HepG2 (cell line): ENCODE results near the gene FRAS1. TPM values are rescaled to one million over a fixed set of nuclear protein-coding genes. Genes with fewer than 3 reads are reported as not detected.

Source experiments
- ATAC-seq: fragments of 200-7000 bp; cut with Tn5 transposase; 3 replicates; pipeline ENCODE4 v1.9.1; 2020; ENCODE audit warnings: mild to moderate bottlenecking, moderate library complexity
- BruUV-seq: library from RNA; stranded (reverse); fragments of 400-500 nt; replicated peaks from 2 replicates; lab custom pipeline; 2021; lab: Mats Ljungman, UMichigan
- CTCF ChIA-PET: fragments of 300-600 bp; formaldehyde crosslinking; extraction: SDS; loops from one replicate; lab custom pipeline; 2021; ENCODE audit warnings: low total read pairs, inconsistent platforms, low intra/inter-chr PET ratio; lab: Yijun Ruan, JAX
- POLR2A ChIA-PET: fragments of 350-600 bp; sonication (Branson Sonifier 250); formaldehyde crosslinking; loops from one replicate; lab custom pipeline; 2020; ENCODE audit warnings: antibody characterized with exemption, inconsistent platforms; lab: Yijun Ruan, JAX
- DNase-seq: peaks from one replicate; pipeline ENCODE4 v3.0.0-alpha.2; 2015; ENCODE audit warnings: low spot score
- FAIRE-seq: peaks from 3 replicates; lab custom pipeline; 2011; peaks lifted over from hg19 to GRCh38; lab: Jason Lieb, UNC
- H2AFZ ChIP-seq: one replicate; pipeline ENCODE4 v1.6.1; 2011; ENCODE audit warnings: low read length, inconsistent platforms
- H3K27ac ChIP-seq: fragments of 300-600 bp; 3 replicates; pipeline ENCODE4 v1.8.0; 2011; ENCODE audit warnings: mixed run types, mild to moderate bottlenecking, mixed read lengths, low read length, inconsistent platforms; ENCODE audit not compliant: insufficient read depth; ENCODE audit errors: extremely low read length
- H3K27me3 ChIP-seq, 2 experiments: fragments of 200-600 bp in 1 of 2; 2 replicates in 1 of 2; 3 replicates in 1 of 2; pipeline versions ENCODE4 v1.6.0 to v1.8.0; 2011; ENCODE audit warnings: low read length in 2 of 2, mild to moderate bottlenecking in 2 of 2, moderate library complexity in 2 of 2, inconsistent platforms in 1 of 2; ENCODE audit not compliant: insufficient read depth in 2 of 2, control insufficient read depth in 1 of 2
- H3K36me3 ChIP-seq, 2 experiments: fragments of 200-600 bp in 1 of 2; replicated peaks in 1 of 2; 2 replicates in 1 of 2; 3 replicates in 1 of 2; pipeline versions ENCODE4 v1.5.1 to v1.8.0; 2011; ENCODE audit warnings: low read length in 2 of 2, inconsistent platforms in 1 of 2; ENCODE audit not compliant: insufficient read depth in 2 of 2, control insufficient read depth in 1 of 2
- H3K4me1 ChIP-seq: 2 replicates; pipeline ENCODE4 v1.5.1; 2012; ENCODE audit warnings: low read length, inconsistent platforms; ENCODE audit not compliant: insufficient read depth
- H3K4me2 ChIP-seq: 2 replicates; pipeline ENCODE4 v1.6.0; 2011; ENCODE audit warnings: low read depth, low read length, inconsistent platforms
- H3K4me3 ChIP-seq, 3 experiments: fragments of 200-600 bp in 1 of 3; sonication (generic), shearing (Covaris generic) in 1 of 3; replicated peaks in 1 of 3; 2 replicates each; pipeline ENCODE4 v1.5.1; 2011 to 2016; ENCODE audit warnings: low read length in 3 of 3, inconsistent platforms in 2 of 3, low read depth in 2 of 3, mild to moderate bottlenecking in 2 of 3, control low read depth in 1 of 3, mixed read lengths in 1 of 3; ENCODE audit not compliant: insufficient read depth in 1 of 3
- H3K79me2 ChIP-seq: one replicate; pipeline ENCODE4 v1.6.1; 2011; ENCODE audit warnings: low read length, inconsistent platforms; ENCODE audit not compliant: insufficient read depth
- H3K9ac ChIP-seq: 2 replicates; pipeline ENCODE4 v1.6.0; 2011; ENCODE audit warnings: mild to moderate bottlenecking, low read depth, low read length, inconsistent platforms; ENCODE audit not compliant: insufficient read depth
- H3K9me3 ChIP-seq: 2 replicates; pipeline ENCODE4 v1.5.1; 2012; ENCODE audit warnings: mild to moderate bottlenecking, low read length
- H4K20me1 ChIP-seq: 2 replicates; pipeline ENCODE4 v1.6.0; 2011; ENCODE audit warnings: inconsistent platforms, mild to moderate bottlenecking, low read length, moderate library complexity; ENCODE audit not compliant: insufficient read depth
- KDM1A ChIP-seq: IDR thresholded peaks from 2 replicates; pipeline ENCODE4 v1.6.1; 2016; ENCODE audit warnings: missing compliant biosample characterization
- MAFF ChIP-seq: IDR thresholded peaks from 2 replicates; pipeline ENCODE4 v1.6.1; 2011; ENCODE audit warnings: low read depth, low read length, improper control_type of control experiment
- MAFK ChIP-seq, 2 experiments: IDR thresholded peaks in 1 of 2; conservative IDR thresholded peaks in 1 of 2; 2 replicates each; pipeline ENCODE4 v1.6.1; 2011; ENCODE audit warnings: improper control_type of control experiment in 2 of 2, low read length in 2 of 2
- WGBS: methylation state at CpG from one replicate; pipeline ENCODE4 v1.1.6; 2017; ENCODE audit warnings: low lambda C conversion rate; 5-methylcytosine and 5-hydroxymethylcytosine counted together
- in situ Hi-C: cut with HindIII; loops from 2 replicates; pipeline ENCODE4 v1.10.0; 2017; ENCODE audit warnings: low pct_unique_long_range_greater_than_20kb; ENCODE audit not compliant: extremely low pct_ligation_motif_present
- intact Hi-C: fragments of 100-400 bp; cut with micrococcal nuclease; formaldehyde crosslinking; loops from one replicate; pipeline ENCODE4 v1.10.0; 2022; ENCODE audit not compliant: unreplicated experiment
- polyA plus RNA-seq, 8 experiments: library from polyadenylated mRNA; depleted of rRNA in 3 of 8; stranded (reverse) in 7 of 8; unstranded in 1 of 8; fragments of >200 nt; fragmentation: Illumina TruSeq in 4 of 8; extraction: Trizol in 4 of 8; gene quantifications; 2 replicates each; pipeline versions ENCODE4 v1.2.1 to v1.2.3, GENCODE V29; 2011 to 2016; ENCODE audit warnings: low read depth in 4 of 8, missing spikeins in 1 of 8, mixed read lengths in 1 of 8; ENCODE audit not compliant: insufficient read depth in 1 of 8
- total RNA-seq, 5 experiments: library from RNA; depleted of rRNA; stranded (reverse); fragments of >200 nt; fragmentation: Illumina TruSeq; extraction: Trizol; gene quantifications; 2 replicates each; pipeline ENCODE4 v1.2.3, GENCODE V29; 2016; ENCODE audit warnings: low read depth in 1 of 5
- TF ChIP-seq, protein P1 (sequence below): IDR thresholded peaks from 2 replicates; pipeline ENCODE4 v1.6.1; 2016

FRAS1 gene
- total and polyA plus RNA-seq, 2 of the 13 experiments (the other 11 are each of a cell fraction or from before 2014, with no cell fraction given), result 22.5 to 31.6 TPM

DNA sequence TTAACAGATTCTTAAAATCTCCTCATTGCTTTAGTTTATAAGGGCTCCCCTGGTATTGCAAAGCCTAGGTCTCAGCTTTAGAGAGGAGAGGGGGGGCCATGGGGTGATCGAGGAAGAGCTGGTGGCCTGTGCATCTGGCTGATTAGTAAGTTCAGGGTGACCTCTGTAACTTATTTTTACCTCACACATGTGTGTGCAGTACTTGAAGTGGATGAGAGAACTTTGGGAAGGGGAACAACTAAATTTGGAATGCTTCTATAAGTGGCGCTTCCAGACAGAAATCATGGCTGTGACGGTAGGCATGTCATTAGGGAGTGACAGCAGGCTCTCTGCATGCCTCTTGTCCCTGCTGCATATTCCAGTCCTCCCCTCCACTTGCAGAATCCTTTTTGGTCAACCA, 41.9 kb downstream of the FRAS1 start:
- Histone ChIP-seq H4K20me1 (no peaks in the 10 kb centered on the region; the same call in 1 of the 2 replicates), H3K79me2 (no peaks in the 10 kb centered on the region), H3K27ac (no peak overlapping the region), H2AFZ (no peak overlapping the region), H3K9me3 (no peaks in the 10 kb centered on the region), H3K9ac (no peak overlapping the region), H3K4me1 (no peaks in the 10 kb centered on the region; the same call in 1 of the 2 replicates), H3K36me3 (peaks cover 1 to 8% of the 10 kb centered on the region in 2 experiments; a peak in 1 of 5 replicates), H3K4me3 (no peak overlapping the region), H3K4me2 (no peak overlapping the region), H3K27me3 (no peaks in the 10 kb centered on the region)
- BruUV-seq, result no TSS peak
- in situ Hi-C loops (no loop called here), intact Hi-C loops (no loop called here)
- no peak for DNase-seq
- ChIA-PET POLR2A (no interaction called here), CTCF (no interaction called here)
- WGBS, result 95% methylated on average over 3 of the region's 3 CpGs
- TF ChIP-seq, protein P1, sequence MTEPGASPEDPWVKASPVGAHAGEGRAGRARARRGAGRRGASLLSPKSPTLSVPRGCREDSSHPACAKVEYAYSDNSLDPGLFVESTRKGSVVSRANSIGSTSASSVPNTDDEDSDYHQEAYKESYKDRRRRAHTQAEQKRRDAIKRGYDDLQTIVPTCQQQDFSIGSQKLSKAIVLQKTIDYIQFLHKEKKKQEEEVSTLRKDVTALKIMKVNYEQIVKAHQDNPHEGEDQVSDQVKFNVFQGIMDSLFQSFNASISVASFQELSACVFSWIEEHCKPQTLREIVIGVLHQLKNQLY, result no peak
- no peak for ATAC-seq
- no peak for FAIRE-seq

DNA sequence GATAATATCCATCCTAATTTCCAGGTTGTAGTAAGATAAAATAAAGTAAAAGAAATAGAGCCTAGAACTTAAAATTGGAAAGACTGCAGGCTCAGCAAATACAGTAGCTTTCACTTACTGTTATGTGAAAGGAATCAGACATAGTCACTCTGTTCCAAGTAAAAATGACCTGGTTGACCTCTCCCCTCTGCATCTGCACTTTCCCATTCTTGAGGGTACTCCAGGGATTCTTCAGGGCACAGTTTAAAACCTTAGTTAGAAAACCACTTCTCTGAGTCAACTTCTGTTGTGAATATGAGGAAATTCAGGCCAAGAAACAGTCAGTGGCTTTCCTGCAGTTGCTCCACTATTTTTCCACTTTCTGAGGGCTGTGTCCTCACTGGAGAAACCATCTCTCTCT, 42.9 kb downstream of the FRAS1 start:
- no peak overlapping the region for H3K4me3 ChIP-seq

More for the DNA sequence above, 42.9 kb downstream of the FRAS1 start:
- TF ChIP-seq KDM1A (CRISPR knock-in tag) (no peak), MAFF (peak; percentile 12; the same call in 1 of the 2 replicates), MAFK (conservative IDR thresholded peaks at IDR 0.05 in 1 of 2, IDR thresholded peaks at IDR 0.05 in 1 of 2; ENCODE audit: low read length in 2 of 2) (peak; percentile 43 to 51; a peak in 1 of 4 replicates)
- Histone ChIP-seq H3K27ac (no peak overlapping the region), H3K4me2 (no peak overlapping the region), H3K9ac (no peak overlapping the region), H2AFZ (no peak overlapping the region), H3K79me2 (no peaks in the 10 kb centered on the region), H3K27me3 (no peaks in the 10 kb centered on the region), H3K36me3 (peaks cover 1 to 8% of the 10 kb centered on the region in 2 experiments; a peak in 2 of 5 replicates), H4K20me1 (no peaks in the 10 kb centered on the region; the same call in 1 of the 2 replicates), H3K9me3 (no peaks in the 10 kb centered on the region), H3K4me1 (no peaks in the 10 kb centered on the region; the same call in 1 of the 2 replicates)
- FAIRE-seq, result no peak
- intact Hi-C loops, result no loop called here
- DNase-seq, result no peak
- ChIA-PET POLR2A (interaction anchor here (1.4 kb wide), 1 partner anchor 44 kb away, joined by 3 read pairs; no protein-coding TSS in a partner anchor), CTCF (no interaction called here)
- no peak for ATAC-seq
- in situ Hi-C loops, result no loop called here
- BruUV-seq, result no TSS peak
